HTERT RPE-1 (cell line): ENCODE data around the gene NOC4L.

Experiments used
- in situ Hi-C: fragments of 300-500 bp; cut with MboI; formaldehyde crosslinking; loops from 4 replicates; pipeline ENCODE4 v1.14.3; 2020; ENCODE audit warnings: low sequenced_read_pairs

Gene NOC4L

GRCh38 chr12:132196038-132196872 is 52.0 kb downstream of the NOC4L start:
- in situ Hi-C loops: no loop called here

GRCh38 chr12:132196873-132197390 is 52.7 kb downstream of the NOC4L start:
- in situ Hi-C loops: no loop called here

- in situ Hi-C loops: no loop called here
Measured at GRCh38 chr12:132197581-132198354, 53.5 kb downstream of the NOC4L start.

GRCh38 chr12:132199101-132199500 is 54.8 kb downstream of the NOC4L start:
- in situ Hi-C loops: no loop called here

GRCh38 chr12:132199526-132200319 is 55.5 kb downstream of the NOC4L start:
- in situ Hi-C loops: no loop called here

GRCh38 chr12:132200800-132201199 is 56.5 kb downstream of the NOC4L start:
- in situ Hi-C loops: no loop called here

- in situ Hi-C loops: no loop called here
Measured at GRCh38 chr12:132201391-132202120, 57.3 kb downstream of the NOC4L start.
